GM10266 (cell line): ENCODE data around the gene CCDC92.
"Not testable (repeated sequence)": the region's sequence is repeated elsewhere in the genome, so short reads cannot be mapped to it uniquely, and the experiment has no call there.

Experiments used
- DNase-seq: peaks from one replicate; pipeline ENCODE4 v3.0.0; 2012; ENCODE audit errors: extremely low spot score
- CTCF ChIP-seq: IDR thresholded peaks from 2 replicates; pipeline ENCODE4 v1.5.1; 2012; ENCODE audit warnings: mild to moderate bottlenecking, low read depth; ENCODE audit not compliant: control insufficient read depth, insufficient read depth; ENCODE audit errors: missing control alignments

Gene CCDC92

DNA sequence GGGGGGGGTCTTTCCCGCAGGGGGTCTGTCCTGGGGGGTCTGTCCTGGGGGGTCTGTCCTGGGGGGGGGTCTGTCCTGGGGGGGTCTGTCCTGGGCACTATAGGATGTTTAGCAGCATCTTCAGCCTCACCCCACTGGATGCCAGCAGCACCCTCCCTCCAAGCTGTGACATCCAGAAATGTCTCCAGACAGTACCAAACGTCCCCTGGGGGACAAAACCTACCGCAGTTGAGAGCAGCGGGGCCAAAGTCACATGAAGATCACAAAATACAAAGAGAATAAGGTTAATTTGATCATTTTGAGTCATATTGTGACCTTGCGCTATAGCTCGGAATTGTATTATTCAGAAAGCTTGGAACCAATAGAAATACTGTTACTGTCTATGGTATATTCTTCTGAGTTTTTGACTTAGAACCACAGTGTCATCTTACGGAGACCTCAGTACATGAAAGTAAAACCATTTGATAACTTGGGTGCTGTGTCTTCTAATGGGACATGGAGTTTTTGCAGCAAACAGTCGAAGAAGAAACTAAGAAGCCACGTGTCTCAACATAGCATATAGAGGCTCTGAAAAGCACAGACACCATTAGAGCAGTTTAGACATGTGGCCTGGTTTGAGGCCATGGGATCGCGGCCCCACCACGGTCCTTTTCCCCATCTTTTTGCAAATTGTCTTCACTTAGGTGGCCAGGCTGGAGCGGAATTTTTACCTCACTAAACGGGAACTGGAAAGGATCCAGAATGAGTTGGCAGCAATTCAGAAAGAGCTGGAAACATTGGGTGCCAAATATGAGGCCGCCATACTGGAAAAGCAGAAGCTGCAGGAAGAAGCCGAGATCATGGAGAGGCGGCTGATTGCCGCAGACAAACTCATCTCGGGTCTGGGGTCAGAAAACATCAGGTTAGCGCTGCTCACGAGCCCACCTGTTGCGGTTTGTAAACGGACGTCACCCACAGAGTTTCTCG is 59.9 kb downstream of the CCDC92 start:
- no peak for TF ChIP-seq CTCF
- no peak for DNase-seq

DNA sequence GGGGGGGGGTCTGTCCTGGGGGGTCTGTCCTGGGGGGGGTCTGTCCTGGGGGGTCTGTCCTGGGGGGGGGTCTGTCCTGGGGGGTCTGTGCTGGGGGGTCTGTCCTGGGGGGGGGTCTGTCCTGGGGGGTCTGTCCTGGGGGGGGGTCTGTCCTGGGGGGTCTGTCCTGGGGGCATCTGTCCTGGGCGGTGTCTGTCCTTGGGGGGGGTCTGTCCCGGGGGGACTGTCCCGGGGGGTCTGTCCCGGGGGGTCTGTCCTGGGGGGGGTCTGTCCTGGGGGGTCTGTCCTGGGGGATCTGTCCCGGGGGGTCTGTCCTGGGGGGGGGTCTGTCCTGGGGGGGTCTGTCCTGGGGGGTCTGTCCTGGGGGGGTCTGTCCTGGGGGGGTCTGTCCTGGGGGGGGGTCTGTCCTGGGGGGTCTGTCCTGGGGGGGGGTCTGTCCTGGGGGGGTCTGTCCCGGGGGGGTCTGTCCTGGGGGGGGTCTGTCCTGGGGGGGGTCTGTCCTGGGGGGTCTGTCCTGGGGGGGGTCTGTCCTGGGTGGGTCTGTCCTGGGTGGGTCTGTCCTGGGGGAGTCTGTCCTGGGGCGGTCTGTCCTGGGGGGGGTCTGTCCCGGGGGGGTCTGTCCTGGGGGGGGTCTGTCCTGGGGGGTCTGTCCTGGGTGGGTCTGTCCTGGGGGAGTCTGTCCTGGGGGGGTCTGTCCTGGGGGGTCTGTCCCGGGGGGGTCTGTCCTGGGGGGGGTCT is 60.8 kb downstream of the CCDC92 start:
- DNase-seq = not testable (repeated sequence)

GRCh38 chr12:123910761-123911193 is 61.9 kb downstream of the CCDC92 start:
- no peak for DNase-seq
- no peak for TF ChIP-seq CTCF

DNA sequence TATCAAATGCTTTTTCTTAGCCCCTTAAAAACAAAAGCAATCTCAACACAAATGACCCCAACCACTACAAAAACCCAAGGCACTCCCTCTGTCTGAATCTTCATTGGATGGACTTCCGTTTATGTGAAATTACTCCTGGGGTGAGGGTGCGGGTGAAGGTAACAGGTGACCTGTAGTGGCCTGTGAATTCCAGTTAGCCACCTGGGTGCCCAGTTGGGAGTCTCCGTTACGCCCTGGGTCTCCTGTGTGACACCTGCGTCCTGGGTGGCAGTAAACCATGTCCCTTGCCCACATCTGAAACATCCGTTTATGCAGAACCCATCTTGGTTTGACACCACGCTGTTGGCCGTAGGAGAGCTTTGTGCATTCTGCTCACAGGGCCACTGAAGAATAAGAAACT is 62.6 kb downstream of the CCDC92 start:
- DNase-seq = no peak
- TF ChIP-seq CTCF = no peak

- DNase-seq = no peak
- TF ChIP-seq CTCF = no peak
Measured at GRCh38 chr12:123908884-123909725, 63.5 kb downstream of the CCDC92 start.

- no peak for TF ChIP-seq CTCF
- no peak for DNase-seq
Measured at GRCh38 chr12:123907726-123908476, 64.7 kb downstream of the CCDC92 start.
